ENCODE data around the gene AHNAK.
"Not testable (repeated sequence)": the region's sequence is repeated elsewhere in the genome, so short reads cannot be mapped to it uniquely, and the experiment has no call there.

The AHNAK gene

DNA sequence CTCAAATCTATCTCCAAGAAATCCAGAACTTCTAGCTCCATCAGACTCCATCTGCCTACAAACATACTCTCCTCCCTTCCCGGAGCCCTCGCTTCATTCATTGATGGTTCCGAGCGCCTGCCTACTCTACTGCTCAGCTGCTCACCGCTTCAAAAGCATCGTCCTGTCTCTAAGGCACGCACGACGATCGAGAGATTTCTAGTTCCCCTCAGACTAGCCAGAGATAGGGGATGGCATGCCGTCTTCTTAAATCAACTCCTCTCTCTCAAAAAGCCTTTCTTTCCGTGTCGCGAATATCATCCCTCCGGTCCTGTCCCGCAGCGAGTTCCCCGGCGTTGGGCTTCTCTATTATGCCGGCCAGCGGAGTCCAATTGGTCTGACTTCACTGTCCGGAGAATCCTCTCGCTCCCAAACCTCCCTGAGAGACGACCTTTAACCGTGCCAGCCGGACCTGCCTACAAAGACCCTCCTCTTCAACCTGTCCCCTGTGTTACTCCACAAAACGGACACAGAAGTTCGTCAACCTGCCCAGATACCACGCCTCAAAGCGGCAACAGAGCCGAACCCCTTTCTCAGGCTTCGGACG, 26.5 kb upstream of the AHNAK start:
- peak; percentile 5 for DNase-seq

DNA sequence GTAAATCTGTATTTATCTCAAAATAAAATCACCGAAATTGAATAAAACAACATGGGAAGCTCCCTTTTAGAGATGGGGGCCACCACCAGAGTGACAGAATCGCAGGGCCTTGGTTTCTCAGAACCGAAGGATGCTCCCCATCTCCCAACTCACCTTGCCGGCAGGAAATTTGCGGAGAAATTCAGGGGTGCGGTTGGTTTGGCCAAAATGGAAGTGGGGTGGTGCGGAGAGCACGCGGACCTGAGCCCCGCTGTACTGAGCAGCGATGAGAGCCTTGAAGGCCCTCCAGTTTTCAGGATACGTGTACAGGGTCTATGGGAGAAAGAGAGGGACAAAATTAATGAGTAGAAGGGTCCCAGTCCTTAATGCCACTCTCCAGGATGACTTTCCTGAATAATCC, 25.8 kb upstream of the AHNAK start:
- no peak for DNase-seq

DNA sequence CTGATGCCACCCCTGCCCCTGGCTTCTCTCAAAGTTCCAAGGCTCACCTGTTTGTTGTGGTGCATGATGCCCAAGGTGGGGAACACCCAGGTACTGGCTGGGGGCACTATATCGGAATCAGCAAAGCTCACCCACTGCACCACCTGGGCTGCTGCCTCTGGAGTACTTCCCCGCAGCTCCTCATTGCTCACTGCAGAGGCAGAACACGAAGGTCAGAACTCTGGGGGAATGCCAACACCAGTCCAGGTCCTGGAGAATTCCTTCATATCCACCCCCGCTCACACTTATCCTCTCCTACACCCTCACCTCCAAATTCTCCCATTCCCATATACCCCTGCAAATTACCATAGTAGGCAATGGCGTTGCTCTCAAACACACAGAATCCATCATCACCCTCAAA, 24.9 kb upstream of the AHNAK start:
- not testable (repeated sequence) for DNase-seq

DNA sequence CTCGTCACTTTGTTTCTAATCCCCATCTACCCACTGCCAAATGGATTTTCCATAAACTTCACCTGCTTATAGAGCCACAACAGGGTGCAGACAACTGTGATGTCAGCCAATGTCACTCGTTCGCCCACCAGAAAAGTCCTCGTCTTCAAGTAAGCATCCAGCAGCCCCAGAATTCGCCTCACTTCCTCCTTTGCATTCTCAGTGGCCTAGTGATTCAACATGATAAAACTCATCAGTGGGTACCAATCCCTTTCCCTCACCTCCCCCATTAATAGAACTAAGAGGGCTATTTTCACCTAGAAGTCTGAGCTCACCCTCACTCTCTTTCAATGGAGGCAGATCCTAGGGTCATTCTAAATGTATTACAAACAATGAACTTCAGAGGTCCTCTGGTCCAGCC, 24.3 kb upstream of the AHNAK start:
- DNase-seq = not testable (repeated sequence)

DNA sequence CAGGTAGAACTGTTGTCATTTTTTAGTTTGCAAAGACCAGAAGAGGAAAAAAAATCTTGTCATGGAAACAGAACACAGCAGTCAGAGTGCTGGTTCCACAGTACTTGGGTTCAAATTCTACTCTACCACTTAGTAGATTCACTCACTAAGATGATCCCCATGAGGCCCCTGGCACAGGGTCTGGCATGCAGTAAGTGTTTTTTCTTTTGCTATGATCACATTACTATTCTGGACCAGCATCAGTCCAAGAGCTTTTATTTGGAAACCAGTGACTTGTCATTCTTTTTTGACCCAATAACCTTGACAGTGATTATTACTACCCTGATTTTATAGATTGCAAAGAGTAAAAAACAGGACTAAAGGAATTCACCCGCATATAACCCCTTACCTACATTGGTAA, 23.0 kb upstream of the AHNAK start:
- no peak for DNase-seq

DNA sequence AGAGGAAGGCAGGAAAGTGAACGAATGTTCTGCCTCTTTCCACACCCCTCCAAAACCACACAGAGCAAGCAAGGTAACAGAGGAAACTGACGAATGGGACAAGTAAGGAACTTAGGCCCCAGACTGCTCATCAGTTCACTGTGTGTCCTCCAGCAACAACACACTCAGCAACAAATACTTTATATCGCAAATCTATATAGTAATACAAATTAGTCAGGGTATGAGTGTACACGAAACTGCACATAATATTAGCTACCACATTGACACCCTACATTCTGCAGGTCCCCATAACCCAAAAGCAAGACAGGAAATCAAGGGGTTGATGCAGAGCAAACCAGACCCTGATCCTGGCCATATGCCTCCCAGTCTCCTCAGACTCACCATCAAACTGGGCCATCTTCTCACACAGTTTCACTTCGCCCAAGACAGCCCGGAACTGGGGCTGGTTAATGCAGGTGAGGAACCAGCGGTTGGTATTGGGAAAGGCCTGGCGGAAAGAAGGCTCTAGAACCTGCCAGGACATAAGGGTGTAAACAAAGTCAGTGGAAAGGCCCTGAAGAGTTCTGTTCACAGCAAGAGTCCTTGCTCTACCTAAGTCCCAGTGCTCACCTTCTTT, 20.5 kb upstream of the AHNAK start:
- no peak for DNase-seq

DNA sequence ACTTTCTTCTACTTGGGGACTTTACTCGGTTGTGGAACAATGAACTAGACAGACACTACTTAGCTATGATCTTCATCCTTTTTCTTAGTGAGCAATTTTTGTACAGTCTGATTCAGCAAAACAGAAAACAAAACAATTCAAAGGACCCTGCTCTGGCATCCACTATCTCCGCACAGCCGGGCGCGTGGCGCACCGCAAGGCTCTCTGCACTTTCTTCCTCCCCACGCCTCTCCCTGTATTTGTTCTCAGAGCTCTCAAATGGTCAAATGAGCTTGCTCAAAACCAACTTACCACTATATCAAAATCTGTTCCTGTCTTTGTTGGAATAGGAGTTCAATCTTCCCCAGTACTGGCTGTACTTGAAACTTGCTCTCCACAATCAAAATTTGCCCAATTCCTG, 19.6 kb upstream of the AHNAK start:
- no peak for DNase-seq

DNA sequence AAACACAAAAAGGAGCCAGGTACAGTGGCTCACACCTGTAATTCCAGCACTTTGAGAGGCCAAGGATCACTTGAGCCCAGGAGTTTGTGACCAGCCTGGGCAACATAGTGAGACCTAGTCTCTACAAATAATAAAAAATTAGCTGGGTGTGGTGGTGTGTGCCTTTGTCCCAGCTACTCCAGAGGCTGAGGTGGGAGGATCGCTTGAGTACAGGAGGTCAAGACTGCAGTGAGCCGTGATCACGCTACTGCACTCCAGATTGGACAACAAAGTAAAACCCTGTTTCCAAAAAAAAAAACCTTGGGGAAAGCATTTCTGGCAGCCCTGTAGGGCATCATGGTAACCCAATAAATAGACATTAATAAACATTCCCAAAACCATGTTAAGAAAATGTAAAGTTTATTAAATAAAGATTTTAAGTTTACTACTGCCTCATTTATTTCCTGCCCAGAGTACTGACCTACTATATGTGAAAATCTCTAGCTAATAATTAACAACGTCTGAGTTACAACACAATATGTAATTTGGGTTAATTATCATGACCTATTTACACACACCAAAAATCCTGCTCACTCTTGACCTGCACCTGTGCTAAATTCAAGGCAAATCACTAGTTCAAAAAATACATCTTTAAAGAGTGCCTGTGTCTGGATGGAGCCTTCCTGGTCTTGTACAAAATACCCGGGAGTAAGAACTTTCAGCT, 18.6 kb upstream of the AHNAK start:
- DNase-seq = no peak

DNA sequence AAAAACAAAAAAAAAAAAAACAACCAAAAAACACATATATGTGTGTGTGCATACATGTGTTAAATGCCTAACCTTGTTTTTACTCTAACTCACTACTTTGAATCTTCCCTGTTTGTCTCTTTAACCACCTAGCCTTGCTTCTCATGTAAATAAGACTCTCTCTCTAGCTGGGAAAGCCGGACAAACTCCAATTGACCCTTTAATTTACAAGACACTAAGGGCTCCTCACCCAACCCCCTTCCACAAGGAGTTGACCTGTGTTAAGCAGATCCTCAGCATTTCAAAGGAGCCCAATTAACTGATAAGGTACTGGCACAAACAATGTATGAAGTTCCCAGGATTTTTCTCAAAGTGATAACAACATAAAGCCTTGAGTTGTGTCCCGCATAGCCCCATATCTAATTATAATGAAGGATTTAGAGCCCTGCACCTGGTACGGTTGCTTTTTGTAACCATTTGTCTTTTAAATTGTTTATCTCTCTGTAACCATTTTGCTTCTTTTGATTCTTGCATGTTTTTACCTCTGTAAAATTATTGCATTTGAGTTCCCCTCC, 15.1 kb upstream of the AHNAK start:
- not testable (repeated sequence) for DNase-seq

DNA sequence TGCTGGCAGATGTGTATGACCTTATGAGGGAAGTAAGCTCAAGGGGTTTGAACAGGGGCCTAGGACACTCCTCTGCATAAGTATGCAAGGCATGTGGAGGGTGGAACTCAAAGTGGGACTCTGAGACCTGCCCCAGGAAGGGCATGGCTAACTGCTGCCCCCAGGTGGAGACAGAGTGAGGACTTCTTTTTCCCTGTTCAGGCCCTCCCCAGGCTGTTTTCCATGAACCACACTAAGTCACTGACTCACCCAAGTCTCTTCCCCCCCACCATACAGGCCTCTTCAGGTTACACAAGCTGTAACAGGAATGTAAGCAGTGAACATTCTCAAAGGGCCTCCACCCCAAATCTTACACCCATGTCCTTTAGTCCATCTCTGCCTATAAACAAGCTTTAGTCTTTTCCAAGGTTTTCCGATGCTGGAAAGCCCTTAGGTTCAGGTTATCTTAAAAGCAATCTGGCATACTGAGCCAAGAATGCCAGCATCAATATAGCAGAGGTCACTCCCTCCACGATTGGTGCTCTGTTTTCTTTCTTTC, 14.0 kb upstream of the AHNAK start:
- peak; percentile 97 for DNase-seq

DNA sequence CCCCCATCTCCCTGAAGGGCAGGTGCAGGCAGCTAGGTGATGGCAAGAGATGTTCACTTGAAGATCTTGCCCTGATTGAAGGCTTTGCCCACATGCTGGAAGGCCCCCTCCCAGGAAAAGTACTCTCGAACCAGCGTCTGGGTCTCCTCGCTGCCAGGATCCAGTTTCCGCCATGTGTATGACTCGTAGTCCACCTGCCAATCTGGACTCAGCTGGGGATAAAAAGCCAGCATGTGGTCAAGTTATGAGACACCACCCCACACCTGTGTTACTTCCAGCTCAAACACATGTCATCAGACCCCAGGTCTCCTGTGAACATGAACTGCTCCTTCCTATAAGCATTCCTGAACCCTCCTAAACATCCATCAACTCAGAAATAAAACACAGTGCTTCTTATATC, 13.0 kb upstream of the AHNAK start:
- DNase-seq = not testable (repeated sequence)

DNA sequence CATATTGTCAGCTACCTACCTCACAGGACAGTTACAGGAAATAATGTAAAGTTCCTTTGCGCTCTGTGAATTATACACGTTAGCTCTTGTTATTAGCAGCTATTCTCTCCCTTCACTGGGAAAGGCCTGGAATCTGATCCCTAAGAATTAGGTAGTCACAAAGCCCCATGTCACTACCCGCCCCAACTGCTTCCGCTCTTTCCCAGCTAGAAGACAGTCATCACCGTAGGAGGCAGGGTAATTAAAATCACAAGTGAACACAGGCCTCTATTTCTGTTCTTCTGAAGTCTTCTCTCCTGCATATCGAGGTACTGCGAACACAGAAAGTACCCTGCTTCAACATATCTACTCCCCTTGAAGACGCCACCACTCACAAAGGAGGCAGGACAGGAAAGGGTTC, 12.6 kb upstream of the AHNAK start:
- DNase-seq = no peak

DNA sequence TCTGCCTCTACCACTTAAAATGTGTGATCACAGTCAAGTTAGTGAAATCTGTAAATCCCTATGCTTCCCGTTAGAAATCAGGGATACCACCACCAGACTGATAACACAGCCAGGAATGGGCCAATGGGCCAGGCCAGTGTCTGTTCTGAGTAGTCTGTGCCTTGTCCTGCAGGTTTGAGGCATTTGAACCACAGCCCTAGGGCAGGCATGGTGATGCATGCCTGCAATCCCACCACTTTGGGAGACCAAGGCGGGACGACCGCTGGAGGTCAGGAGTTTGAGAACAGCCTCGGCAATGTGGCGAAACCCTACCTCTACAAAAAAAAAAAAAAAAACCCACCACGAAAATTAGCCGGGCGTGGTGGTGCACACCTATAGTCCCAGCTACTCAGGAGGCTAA, 12.1 kb upstream of the AHNAK start:
- DNase-seq = no peak

DNA sequence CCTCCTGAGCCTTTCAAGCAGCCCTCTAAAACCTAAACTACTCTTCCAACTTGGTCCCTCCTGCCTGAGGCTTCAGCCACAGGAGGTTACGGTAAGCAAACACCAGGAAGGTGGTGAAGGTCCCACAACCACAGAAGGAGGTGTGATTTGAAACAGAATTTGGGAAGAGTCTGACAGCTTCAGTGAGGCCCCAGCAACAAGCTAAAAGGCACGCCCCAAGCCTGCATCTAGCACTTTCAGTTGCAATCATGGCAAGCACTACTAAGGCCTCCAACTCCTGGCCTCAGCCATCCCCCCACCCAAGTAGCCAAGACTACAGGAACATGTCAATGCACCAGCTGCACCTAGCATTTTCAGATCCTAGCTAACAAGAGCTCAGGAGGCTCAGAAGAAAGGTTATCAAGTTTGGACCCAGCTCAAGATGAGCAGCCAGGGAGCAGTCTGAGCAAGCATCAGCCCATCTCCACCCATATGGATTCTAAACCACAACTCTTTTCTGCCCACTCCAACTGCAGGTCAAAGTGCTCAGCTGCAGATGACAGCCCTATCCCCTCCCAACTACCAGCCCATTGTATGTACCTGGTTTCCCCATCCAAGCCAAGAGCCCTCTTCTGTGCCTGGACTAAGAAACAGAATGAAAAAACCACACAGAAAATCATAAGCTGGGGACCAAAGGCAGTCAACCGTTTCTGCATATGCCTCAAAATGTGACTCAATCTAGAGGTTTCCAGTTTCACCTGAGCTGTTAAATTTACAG, 10.4 kb upstream of the AHNAK start:
- DNase-seq = no peak

DNA sequence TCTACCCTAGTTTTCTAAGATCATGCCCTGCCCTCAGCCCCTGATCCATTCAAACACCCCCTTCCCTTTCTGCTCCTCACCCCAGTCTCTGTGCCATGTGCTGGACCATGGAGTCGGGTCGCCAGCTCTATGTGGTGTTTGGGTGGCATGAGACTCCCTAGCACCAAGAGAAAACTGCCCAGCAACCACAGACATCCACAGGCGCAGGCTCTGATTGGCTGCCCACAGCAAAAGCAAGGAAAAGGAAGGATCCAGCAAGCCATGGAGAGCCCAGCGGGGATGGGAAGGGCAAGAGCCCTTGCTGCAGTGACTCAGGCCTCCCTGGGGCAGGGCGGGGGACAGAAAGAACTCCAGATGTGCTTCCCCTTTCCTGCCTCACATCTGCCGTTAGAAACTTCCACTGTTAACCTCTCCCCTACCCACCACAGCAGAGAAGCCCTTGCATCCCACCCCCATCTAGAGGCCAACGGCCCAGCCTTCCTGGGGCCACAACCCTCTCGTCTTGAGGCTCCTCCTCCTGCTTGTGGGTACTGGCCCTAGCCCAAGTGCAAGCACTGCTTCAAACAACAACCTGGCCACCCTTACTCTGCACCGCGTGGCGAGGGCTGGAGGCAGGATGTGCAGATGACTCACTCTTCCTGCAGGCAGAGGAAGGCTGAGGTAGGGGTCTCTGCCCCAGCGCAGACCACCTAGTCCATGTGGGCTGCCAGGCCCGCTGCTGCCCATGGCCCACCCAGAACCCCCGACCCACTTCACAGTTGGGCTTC, 9.7 kb upstream of the AHNAK start:
- peak; percentile 94 for DNase-seq

DNA sequence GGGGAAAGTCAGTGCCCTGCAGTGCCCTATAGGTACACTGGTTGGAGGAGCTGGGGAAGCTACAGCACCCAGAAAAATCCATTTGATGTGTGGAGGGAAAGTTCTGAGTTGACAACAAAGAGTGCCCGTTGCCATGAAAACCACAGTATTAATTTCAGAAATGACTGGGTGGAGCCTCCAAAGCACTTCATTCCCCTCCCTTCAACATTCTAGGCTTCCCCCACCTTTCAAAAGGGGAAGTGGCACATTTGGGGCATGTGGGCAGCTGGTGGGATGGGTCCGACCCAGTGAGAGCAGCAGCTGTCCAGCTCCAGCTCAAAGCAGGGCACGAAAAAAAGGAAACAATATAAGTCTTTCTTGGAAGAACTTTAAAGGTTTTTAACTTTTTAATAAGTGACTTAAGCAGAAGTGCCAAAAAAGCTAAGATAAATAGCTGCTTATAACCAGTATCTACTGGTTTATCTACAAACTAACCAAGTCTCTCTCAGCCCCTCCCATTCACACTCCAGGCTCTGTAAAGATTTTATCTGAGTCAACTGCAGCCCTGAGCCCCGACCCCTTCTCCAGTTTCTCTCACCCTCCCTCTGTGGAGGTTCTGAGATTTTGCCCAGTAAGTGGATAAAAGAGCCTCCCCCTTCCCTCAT, 9.0 kb upstream of the AHNAK start:
- no peak for DNase-seq

DNA sequence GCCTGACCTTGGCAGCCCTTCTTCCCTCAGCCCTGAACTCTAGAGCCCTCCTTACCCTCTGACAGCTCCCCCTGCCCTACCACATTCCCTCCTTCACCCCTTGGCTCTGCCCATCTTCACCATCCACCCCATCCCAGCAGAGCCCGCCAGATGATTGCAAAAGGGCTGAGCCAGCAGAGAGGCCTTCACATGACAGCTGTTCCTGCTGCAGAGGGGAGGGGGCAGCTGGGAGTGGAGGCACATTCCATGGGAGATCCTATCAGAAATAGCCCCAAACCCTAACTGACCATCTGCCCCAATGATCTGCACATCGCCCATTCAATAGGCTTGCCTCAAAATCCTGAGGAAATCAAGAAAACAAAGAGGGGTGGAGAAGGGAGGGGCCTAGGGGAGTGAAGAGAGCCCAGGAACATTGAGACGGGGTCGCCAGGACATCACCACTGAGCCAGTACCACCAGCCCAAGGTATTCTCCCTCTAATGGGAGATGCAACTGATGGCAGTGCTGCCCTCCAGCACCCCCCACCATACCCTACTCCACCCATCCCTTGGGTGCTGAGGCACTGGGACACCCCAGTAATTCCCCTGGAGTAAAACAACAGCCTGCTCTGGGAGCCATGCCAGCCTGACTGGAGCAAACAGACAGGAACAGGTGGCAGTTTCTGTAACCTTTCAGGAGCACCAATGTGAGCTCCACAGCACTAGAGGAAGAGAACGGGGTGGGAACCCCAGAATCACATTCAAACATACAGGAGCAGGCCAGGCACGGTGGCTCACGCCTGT, 8.0 kb upstream of the AHNAK start:
- no peak for DNase-seq

DNA sequence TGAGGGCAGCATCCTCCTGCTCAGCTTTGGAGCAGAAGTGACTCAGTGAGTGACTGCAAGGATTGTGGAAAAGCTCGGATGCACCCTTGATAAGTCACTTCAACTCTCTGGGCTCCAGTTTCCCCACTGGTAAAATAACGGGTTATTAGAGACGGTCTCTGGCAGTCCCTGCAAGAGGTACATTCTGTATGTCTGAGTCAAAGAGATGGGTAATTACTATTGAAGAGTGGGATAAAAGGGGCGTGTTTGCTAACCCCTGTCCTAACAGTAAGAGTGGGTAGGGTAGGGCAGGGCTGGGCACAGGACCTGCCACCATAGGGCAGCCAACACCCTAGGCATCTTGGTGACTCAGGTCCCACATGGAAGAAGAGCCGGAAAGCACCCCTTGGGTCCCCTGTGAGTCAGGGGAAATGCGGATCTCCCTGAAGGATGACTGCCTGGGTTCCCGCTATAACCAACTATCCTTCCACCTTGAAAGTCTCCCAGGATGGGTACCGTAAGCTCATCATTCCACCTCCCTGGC, 7.3 kb upstream of the AHNAK start:
- peak; percentile 92 for DNase-seq

DNA sequence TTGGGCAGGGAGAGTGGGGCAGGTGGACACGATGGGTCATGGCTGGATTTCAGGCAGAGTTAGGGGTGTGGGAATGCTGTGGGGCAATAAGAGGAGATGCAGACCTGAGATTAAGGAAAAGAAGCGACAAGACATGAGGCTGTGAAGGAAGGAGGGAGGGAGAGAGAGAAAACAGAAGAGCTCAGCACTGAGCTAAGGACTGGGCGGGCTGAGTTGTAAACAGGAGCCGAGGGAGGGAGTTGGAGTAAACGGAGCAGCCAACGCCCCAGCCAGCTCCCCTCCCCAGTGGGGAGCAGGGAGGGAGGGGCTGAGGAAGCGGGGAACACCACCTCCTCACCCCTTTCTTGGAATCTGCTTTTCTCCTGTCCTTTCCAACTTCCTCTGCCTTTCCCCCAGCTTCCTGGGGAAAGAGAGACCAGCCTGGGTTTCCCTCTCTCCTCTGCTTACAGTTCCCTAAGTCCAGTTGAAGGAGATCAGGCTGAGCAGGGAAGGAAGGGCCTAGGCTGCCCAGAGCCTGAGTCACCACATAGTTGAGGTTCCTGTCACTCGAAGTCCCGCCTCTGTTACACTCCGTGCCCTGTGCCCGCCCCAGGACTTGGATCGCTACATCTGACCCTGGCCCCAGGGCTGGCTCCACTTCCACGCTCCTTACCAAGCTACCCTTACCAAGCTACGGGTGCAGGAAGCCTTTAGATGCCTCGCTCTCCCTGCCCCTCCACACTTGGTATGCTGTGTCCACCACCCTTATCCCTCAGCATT, 6.7 kb upstream of the AHNAK start:
- peak; percentile 95 for DNase-seq
